ENCODE measurements around the gene CYP8B1. TPM values are rescaled to one million over a fixed set of nuclear protein-coding genes. Genes with fewer than 3 reads are reported as not detected.

CYP8B1 gene
- total RNA-seq, 1 donor from 2014 or later: not detected

DNA sequence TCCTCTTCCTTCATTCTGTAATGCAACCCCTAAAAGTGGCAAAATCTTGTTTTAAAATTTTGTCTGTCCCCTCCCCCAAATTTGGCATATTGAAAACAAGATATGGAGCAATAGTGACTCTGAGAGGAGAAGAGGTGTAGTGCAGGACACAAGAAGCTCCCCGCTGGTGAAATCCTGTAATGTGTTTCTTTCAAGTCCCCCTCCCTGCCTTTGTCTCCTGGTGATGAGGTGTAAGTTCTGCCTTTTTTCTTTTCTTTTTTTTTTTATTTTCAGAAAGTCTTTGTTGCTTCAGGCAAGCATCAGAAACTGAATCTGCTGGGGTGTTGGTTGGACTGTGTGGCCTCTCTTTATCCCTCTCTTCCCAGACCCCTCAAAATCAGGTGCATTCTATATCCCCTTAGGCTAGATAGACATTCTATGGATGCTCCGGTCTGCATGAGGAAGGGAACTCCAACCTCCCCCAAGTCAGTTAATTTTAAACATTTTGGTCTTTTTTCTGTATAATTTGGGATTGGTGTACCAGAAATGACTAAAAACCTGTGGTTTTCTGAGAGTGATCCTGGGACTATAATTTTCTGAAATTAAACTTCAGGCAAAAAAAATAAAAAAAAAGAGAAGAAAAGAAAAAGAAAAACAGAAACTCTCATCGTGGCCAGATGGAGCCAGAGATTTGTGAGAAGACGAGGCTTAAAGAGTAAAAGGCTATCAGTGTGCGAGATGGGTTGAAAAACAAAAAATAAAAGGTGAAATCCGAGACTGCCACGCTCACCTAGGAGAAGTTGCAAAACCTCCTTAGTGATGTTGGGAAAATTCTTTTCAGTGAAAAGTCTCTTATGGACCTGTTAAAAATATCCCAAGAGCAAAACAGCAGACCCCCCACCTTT, 45.0 kb downstream of the CYP8B1 start:
- no peaks in the 10 kb centered on the region for H3K36me3 Mint-ChIP-seq (ENCODE audit: low read depth)
- H3K27ac Mint-ChIP-seq: no peak overlapping the region
- no peak for ATAC-seq (ENCODE audit: low read depth)
- peaks cover 4% of the 10 kb centered on the region for H3K4me1 Mint-ChIP-seq
- CTCF ChIA-PET: interaction anchor here (0.7 to 3.5 kb wide), 13 partner anchors 9 to 672 kb away, joined by 3 to 40 read pairs (median 5); no protein-coding TSS in a partner anchor
- POLR2A ChIA-PET: interaction anchor here (0.9 to 1.0 kb wide), 2 partner anchors 9 to 50 kb away, joined by 3 to 5 read pairs; no protein-coding TSS in a partner anchor
- H3K9me3 Mint-ChIP-seq: no peaks in the 10 kb centered on the region
- no peak for DNase-seq
- intact Hi-C loops (cut with micrococcal nuclease): loop anchor here (1.0 to 2.0 kb wide), 4 partner anchors 16 to 548 kb away; no protein-coding TSS in a partner anchor
- H3K27me3 Mint-ChIP-seq: peaks cover 9% of the 10 kb centered on the region
- TF ChIP-seq, protein P1, sequence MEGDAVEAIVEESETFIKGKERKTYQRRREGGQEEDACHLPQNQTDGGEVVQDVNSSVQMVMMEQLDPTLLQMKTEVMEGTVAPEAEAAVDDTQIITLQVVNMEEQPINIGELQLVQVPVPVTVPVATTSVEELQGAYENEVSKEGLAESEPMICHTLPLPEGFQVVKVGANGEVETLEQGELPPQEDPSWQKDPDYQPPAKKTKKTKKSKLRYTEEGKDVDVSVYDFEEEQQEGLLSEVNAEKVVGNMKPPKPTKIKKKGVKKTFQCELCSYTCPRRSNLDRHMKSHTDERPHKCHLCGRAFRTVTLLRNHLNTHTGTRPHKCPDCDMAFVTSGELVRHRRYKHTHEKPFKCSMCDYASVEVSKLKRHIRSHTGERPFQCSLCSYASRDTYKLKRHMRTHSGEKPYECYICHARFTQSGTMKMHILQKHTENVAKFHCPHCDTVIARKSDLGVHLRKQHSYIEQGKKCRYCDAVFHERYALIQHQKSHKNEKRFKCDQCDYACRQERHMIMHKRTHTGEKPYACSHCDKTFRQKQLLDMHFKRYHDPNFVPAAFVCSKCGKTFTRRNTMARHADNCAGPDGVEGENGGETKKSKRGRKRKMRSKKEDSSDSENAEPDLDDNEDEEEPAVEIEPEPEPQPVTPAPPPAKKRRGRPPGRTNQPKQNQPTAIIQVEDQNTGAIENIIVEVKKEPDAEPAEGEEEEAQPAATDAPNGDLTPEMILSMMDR (IDR thresholded peaks at IDR 0.05): no peak
- H3K4me3 Mint-ChIP-seq: no peak overlapping the region

DNA sequence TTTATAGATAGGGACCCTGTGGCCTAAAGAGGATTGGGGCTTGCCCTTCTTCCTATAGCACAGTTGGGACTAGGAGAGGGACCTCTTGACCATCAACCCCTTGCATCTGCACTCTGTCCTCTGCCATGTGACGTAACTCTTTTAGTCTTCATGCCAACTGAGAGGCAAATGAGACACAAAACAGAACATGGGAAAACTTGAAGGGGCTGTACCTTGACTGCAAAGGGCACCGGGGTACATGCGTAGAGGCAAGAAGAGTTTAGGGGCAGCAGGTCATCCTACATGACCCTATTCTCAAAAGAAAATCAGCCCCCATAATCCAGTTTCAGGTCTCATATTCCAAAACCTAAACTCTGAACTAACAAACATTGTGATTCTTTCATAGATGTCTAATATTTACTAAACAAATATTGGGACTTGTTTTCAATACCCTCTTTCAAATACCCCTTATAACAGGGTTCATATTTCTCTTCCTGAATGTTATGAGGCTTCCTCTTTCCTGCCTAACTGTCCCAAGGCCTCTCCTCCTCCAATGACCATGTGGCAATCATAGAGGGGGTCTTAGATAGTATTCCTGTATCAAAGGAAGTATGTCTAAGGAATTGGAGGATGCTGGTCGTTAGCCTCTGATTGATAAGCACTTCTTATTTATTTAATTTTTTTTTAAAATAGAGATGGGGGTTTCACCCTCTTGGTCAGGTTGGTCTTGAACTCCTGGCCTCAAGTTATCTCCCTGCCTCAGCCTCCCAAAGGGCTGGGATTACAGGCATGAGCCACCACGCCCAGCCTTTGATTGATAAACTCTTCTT, 45.8 kb downstream of the CYP8B1 start:
- DNase-seq (no peak), ATAC-seq (ENCODE audit: low read depth) (no peak)
- Mint-ChIP-seq H3K4me3 (no peak overlapping the region), H3K4me1 (peaks cover 4% of the 10 kb centered on the region), H3K9me3 (no peaks in the 10 kb centered on the region), H3K27ac (no peak overlapping the region), H3K36me3 (ENCODE audit: low read depth) (no peaks in the 10 kb centered on the region), H3K27me3 (peaks cover 11% of the 10 kb centered on the region)
- intact Hi-C loops (cut with micrococcal nuclease): loop anchor here (2.0 kb wide), 2 partner anchors 17 to 549 kb away; no protein-coding TSS in a partner anchor
- CTCF ChIA-PET: interaction anchor here (1.3 to 3.5 kb wide), 4 partner anchors 33 to 52 kb away, joined by 3 to 40 read pairs (median 7); no protein-coding TSS in a partner anchor
- POLR2A ChIA-PET: no interaction called here
- TF ChIP-seq, protein P1 (IDR thresholded peaks at IDR 0.05): no peak

DNA sequence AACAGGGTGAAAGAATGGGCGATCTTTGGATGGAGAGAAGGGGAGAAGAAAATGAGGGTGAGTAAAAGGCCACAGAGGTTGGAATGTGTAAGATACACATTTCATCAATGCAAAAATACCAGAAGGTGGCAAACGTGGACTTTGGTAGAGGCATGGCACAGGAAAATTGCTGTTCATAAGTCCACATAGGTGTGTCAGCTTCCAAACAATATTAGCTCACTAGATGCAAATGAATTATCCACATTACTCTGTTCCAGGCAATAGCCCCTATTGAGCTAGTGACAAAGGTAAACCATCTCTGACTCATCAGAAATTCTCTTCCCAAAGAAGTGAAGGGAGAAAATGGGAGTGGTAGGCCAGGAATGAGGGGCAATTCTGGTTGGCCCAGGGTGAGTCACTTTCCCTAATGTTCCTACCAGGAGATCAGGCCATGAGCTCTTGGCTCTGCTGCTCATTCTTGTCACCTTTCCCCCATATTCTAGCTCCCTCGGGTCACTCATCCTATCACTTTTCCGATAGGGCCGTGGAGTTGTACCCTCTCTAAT, 46.5 kb downstream of the CYP8B1 start:
- DNase-seq: no peak
- CTCF ChIA-PET: interaction anchor here (1.3 kb wide), 1 partner anchor 52 kb away, joined by 3 read pairs; no protein-coding TSS in a partner anchor
- TF ChIP-seq, protein P1 (IDR thresholded peaks at IDR 0.05): no peak
- peaks cover 4% of the 10 kb centered on the region for H3K4me1 Mint-ChIP-seq
- no peak overlapping the region for H3K27ac Mint-ChIP-seq
- H3K36me3 Mint-ChIP-seq (ENCODE audit: low read depth): no peaks in the 10 kb centered on the region
- intact Hi-C loops (cut with micrococcal nuclease): no loop called here
- H3K4me3 Mint-ChIP-seq: no peak overlapping the region
- peaks cover 11% of the 10 kb centered on the region for H3K27me3 Mint-ChIP-seq
- POLR2A ChIA-PET: no interaction called here
- no peak for ATAC-seq (ENCODE audit: low read depth)
- no peaks in the 10 kb centered on the region for H3K9me3 Mint-ChIP-seq

DNA sequence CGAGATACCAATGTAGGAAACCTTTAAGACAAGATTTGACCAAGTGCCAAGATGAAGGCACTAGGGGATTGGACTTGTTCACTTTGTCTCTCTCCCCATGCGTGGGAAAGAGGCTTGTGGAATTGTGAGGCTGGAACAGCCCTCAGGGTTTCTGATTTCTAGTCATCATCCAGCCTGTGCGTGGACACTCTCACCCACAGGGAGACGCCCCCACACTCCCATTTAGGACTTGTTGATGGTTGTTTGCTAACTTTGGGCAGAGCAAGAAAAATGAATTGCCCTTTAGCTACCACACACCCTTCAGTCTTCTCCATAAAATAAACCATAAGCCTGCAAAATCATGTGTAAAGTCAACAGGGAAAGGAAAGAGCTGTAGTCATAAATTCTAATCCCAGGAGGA, 48.0 kb downstream of the CYP8B1 start:
- intact Hi-C loops (cut with micrococcal nuclease): no loop called here
- ATAC-seq (ENCODE audit: low read depth) (no peak), DNase-seq (no peak)
- H3K9me3 Mint-ChIP-seq: no peaks in the 10 kb centered on the region
- no peak overlapping the region for H3K27ac Mint-ChIP-seq
- no peaks in the 10 kb centered on the region for H3K36me3 Mint-ChIP-seq (ENCODE audit: low read depth)
- ChIA-PET CTCF (no interaction called here), POLR2A (no interaction called here)
- H3K4me3 Mint-ChIP-seq: no peak overlapping the region
- TF ChIP-seq, protein P1 (IDR thresholded peaks at IDR 0.05): no peak
- peaks cover 4% of the 10 kb centered on the region for H3K4me1 Mint-ChIP-seq
- H3K27me3 Mint-ChIP-seq: peaks cover 11% of the 10 kb centered on the region
